HEK293 (cell line): Measurements from ENCODE around the gene SLIT2.

ENCODE experiments used
- GFI1B ChIP-seq: fragments of 450-650 bp; formaldehyde crosslinking; IDR thresholded peaks from 2 replicates; pipeline ENCODE4 v1.5.1; 2016; ENCODE audit warnings: missing biosample characterization, missing genetic modification characterization
- HOXC10 ChIP-seq: sonication (generic); formaldehyde crosslinking; IDR thresholded peaks from 2 replicates; pipeline ENCODE4 v1.8.1; 2023; ENCODE audit warnings: mild to moderate bottlenecking, missing genetic modification reagents
- RBAK ChIP-seq: fragments of 450-650 bp; formaldehyde crosslinking; IDR thresholded peaks from 2 replicates; pipeline ENCODE4 v1.5.1; 2016; ENCODE audit warnings: missing biosample characterization, missing genetic modification characterization
- ZBTB44 ChIP-seq: fragments of 450-650 bp; IDR thresholded peaks from 2 replicates; pipeline ENCODE4 v1.5.1; 2018; ENCODE audit warnings: missing biosample characterization, mild to moderate bottlenecking, missing genetic modification characterization
- ZBTB8A ChIP-seq: fragments of 450-650 bp; formaldehyde crosslinking; IDR thresholded peaks from 2 replicates; pipeline ENCODE4 v1.5.1; 2016; ENCODE audit warnings: missing biosample characterization, missing genetic modification characterization
- ZFP3 ChIP-seq: fragments of 450-650 bp; formaldehyde crosslinking; IDR thresholded peaks from 2 replicates; pipeline ENCODE4 v1.5.1; 2016; ENCODE audit warnings: low read depth, missing biosample characterization, missing genetic modification characterization
- ZFP41 ChIP-seq: fragments of 450-650 bp; formaldehyde crosslinking; IDR thresholded peaks from 2 replicates; pipeline ENCODE4 v1.5.1; 2016; ENCODE audit warnings: missing biosample characterization, missing genetic modification characterization, borderline replicate concordance
- ZFP69B ChIP-seq: fragments of 450-650 bp; formaldehyde crosslinking; IDR thresholded peaks from 2 replicates; pipeline ENCODE4 v1.5.1; 2016; ENCODE audit warnings: missing biosample characterization, missing genetic modification characterization
- ZIC2 ChIP-seq: fragments of 450-650 bp; formaldehyde crosslinking; IDR thresholded peaks from 2 replicates; pipeline ENCODE4 v1.5.1; 2016; ENCODE audit warnings: missing biosample characterization, missing genetic modification characterization
- ZNF133 ChIP-seq: fragments of 450-650 bp; formaldehyde crosslinking; IDR thresholded peaks from 2 replicates; pipeline ENCODE4 v1.5.1; 2016; ENCODE audit warnings: missing biosample characterization, missing genetic modification characterization
- ZNF140 ChIP-seq: fragments of 450-650 bp; formaldehyde crosslinking; IDR thresholded peaks from 2 replicates; pipeline ENCODE4 v1.5.1; 2016; ENCODE audit warnings: missing biosample characterization, missing genetic modification characterization
- ZNF223 ChIP-seq: fragments of 450-650 bp; formaldehyde crosslinking; IDR thresholded peaks from 2 replicates; pipeline ENCODE4 v1.5.1; 2016; ENCODE audit warnings: missing biosample characterization, missing genetic modification characterization
- ZNF266 ChIP-seq: fragments of 450-650 bp; formaldehyde crosslinking; IDR thresholded peaks from 2 replicates; pipeline ENCODE4 v1.5.1; 2016; ENCODE audit warnings: missing biosample characterization, missing genetic modification characterization, low read depth
- ZNF280D ChIP-seq: fragments of 450-650 bp; formaldehyde crosslinking; IDR thresholded peaks from 2 replicates; pipeline ENCODE4 v1.5.1; 2016; ENCODE audit warnings: missing biosample characterization, missing genetic modification characterization
- ZNF324 ChIP-seq: fragments of 450-650 bp; formaldehyde crosslinking; IDR thresholded peaks from 2 replicates; pipeline ENCODE4 v1.5.1; 2016; ENCODE audit warnings: missing biosample characterization, missing genetic modification characterization
- ZNF404 ChIP-seq: fragments of 450-650 bp; formaldehyde crosslinking; IDR thresholded peaks from 2 replicates; pipeline ENCODE4 v1.5.1; 2017; ENCODE audit warnings: missing biosample characterization, missing genetic modification characterization
- ZNF473 ChIP-seq: fragments of 450-650 bp; formaldehyde crosslinking; IDR thresholded peaks from 2 replicates; pipeline ENCODE4 v1.5.1; 2017; ENCODE audit warnings: missing biosample characterization, missing genetic modification characterization
- ZNF48 ChIP-seq: fragments of 450-650 bp; formaldehyde crosslinking; IDR thresholded peaks from 2 replicates; pipeline ENCODE4 v1.5.1; 2016; ENCODE audit warnings: missing biosample characterization, missing genetic modification characterization
- ZNF560 ChIP-seq: fragments of 450-650 bp; formaldehyde crosslinking; IDR thresholded peaks from 2 replicates; pipeline ENCODE4 v1.5.1; 2017; ENCODE audit warnings: missing biosample characterization, missing genetic modification characterization, borderline replicate concordance
- ZNF623 ChIP-seq: fragments of 450-650 bp; formaldehyde crosslinking; IDR thresholded peaks from 2 replicates; pipeline ENCODE4 v1.5.1; 2016; ENCODE audit warnings: missing biosample characterization, missing genetic modification characterization
- ZNF692 ChIP-seq: fragments of 450-650 bp; formaldehyde crosslinking; IDR thresholded peaks from 2 replicates; pipeline ENCODE4 v1.5.1; 2016; ENCODE audit warnings: missing biosample characterization, missing genetic modification characterization
- ZNF791 ChIP-seq: fragments of 450-650 bp; formaldehyde crosslinking; IDR thresholded peaks from 2 replicates; pipeline ENCODE4 v1.5.1; 2016; ENCODE audit warnings: missing biosample characterization, missing genetic modification characterization
- ZSCAN30 ChIP-seq: fragments of 450-650 bp; IDR thresholded peaks from 2 replicates; pipeline ENCODE4 v1.5.1; 2018; ENCODE audit warnings: missing biosample characterization, mild to moderate bottlenecking, missing genetic modification characterization, moderate library complexity
- TF ChIP-seq, protein P1 (sequence below): fragments of 450-650 bp; formaldehyde crosslinking; IDR thresholded peaks from 2 replicates; pipeline ENCODE4 v1.5.1; 2016; ENCODE audit warnings: missing biosample characterization, missing genetic modification characterization, borderline replicate concordance
- TF ChIP-seq, protein P2 (sequence below): fragments of 450-650 bp; formaldehyde crosslinking; IDR thresholded peaks from 2 replicates; pipeline ENCODE4 v1.5.1; 2016; ENCODE audit warnings: missing biosample characterization, missing genetic modification characterization, low read depth
- TF ChIP-seq, protein P3 (sequence below): fragments of 450-650 bp; formaldehyde crosslinking; IDR thresholded peaks from 2 replicates; pipeline ENCODE4 v1.5.1; 2016; ENCODE audit warnings: missing biosample characterization, missing genetic modification characterization

Gene SLIT2

DNA sequence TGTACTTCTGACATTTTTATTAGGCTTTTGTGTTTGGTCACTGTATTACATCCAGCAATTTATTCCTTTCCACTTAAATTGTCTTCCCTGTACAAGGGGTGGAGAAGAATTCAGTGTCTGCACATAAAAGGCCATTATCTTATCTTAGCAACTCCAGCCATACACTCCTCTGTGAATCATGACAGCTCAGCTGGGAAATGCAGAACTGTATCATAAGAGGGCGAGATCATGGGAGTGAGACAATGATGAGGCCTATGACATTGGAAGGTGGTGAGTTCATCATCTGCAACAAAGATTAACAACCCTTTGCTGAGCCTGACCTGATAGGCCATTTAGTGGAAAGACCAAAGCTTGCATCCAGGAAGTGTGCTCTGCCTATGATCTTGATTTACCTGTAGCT lies 33.3 kb downstream of the SLIT2 start (continued):
- TF ChIP-seq, protein P1, sequence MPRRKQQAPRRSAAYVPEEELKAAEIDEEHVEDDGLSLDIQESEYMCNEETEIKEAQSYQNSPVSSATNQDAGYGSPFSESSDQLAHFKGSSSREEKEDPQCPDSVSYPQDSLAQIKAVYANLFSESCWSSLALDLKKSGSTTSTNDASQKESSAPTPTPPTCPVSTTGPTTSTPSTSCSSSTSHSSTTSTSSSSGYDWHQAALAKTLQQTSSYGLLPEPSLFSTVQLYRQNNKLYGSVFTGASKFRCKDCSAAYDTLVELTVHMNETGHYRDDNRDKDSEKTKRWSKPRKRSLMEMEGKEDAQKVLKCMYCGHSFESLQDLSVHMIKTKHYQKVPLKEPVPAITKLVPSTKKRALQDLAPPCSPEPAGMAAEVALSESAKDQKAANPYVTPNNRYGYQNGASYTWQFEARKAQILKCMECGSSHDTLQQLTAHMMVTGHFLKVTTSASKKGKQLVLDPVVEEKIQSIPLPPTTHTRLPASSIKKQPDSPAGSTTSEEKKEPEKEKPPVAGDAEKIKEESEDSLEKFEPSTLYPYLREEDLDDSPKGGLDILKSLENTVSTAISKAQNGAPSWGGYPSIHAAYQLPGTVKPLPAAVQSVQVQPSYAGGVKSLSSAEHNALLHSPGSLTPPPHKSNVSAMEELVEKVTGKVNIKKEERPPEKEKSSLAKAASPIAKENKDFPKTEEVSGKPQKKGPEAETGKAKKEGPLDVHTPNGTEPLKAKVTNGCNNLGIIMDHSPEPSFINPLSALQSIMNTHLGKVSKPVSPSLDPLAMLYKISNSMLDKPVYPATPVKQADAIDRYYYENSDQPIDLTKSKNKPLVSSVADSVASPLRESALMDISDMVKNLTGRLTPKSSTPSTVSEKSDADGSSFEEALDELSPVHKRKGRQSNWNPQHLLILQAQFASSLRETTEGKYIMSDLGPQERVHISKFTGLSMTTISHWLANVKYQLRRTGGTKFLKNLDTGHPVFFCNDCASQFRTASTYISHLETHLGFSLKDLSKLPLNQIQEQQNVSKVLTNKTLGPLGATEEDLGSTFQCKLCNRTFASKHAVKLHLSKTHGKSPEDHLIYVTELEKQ (tag by site-specific recombination) = peak; percentile 63; the same call in 1 of the 2 replicates
- TF ChIP-seq ZFP69B = 0 out of 2 replicates have a peak, but pooled peaks have one; percentile 35
- no peak for TF ChIP-seq HOXC10 (CRISPR knock-in tag)
- no peak for TF ChIP-seq ZIC2 (tag by site-specific recombination)
- TF ChIP-seq RBAK (tag by site-specific recombination) = no peak
- no peak for TF ChIP-seq ZSCAN30 (tag by site-specific recombination)
- no peak for TF ChIP-seq ZNF791
- TF ChIP-seq ZNF223 (tag by site-specific recombination) = no peak
- TF ChIP-seq, protein P2, sequence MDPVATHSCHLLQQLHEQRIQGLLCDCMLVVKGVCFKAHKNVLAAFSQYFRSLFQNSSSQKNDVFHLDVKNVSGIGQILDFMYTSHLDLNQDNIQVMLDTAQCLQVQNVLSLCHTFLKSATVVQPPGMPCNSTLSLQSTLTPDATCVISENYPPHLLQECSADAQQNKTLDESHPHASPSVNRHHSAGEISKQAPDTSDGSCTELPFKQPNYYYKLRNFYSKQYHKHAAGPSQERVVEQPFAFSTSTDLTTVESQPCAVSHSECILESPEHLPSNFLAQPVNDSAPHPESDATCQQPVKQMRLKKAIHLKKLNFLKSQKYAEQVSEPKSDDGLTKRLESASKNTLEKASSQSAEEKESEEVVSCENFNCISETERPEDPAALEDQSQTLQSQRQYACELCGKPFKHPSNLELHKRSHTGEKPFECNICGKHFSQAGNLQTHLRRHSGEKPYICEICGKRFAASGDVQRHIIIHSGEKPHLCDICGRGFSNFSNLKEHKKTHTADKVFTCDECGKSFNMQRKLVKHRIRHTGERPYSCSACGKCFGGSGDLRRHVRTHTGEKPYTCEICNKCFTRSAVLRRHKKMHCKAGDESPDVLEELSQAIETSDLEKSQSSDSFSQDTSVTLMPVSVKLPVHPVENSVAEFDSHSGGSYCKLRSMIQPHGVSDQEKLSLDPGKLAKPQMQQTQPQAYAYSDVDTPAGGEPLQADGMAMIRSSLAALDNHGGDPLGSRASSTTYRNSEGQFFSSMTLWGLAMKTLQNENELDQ (tag by site-specific recombination) = no peak
- TF ChIP-seq ZFP3 = no peak
- TF ChIP-seq ZNF280D = no peak
- TF ChIP-seq ZNF473 (tag by site-specific recombination) = no peak
- TF ChIP-seq ZNF404 = no peak
- no peak for TF ChIP-seq ZFP41 (tag by site-specific recombination)
- no peak for TF ChIP-seq ZNF560 (tag by site-specific recombination)
- TF ChIP-seq GFI1B (tag by site-specific recombination) = peak; percentile 45; the same call in 1 of the 2 replicates
- TF ChIP-seq ZNF324 (tag by site-specific recombination) = 0 out of 2 replicates have a peak, but pooled peaks have one; percentile 32
- TF ChIP-seq, protein P3, sequence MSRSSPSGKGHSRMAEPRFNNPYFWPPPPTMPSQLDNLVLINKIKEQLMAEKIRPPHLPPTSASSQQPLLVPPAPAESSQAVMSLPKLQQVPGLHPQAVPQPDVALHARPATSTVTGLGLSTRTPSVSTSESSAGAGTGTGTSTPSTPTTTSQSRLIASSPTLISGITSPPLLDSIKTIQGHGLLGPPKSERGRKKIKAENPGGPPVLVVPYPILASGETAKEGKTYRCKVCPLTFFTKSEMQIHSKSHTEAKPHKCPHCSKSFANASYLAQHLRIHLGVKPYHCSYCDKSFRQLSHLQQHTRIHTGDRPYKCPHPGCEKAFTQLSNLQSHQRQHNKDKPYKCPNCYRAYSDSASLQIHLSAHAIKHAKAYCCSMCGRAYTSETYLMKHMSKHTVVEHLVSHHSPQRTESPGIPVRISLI (tag by site-specific recombination) = no peak
- peak; percentile 51; the same call in 1 of the 2 replicates for TF ChIP-seq ZNF692 (tag by site-specific recombination)
- no peak for TF ChIP-seq ZBTB8A
- TF ChIP-seq ZNF133 (tag by site-specific recombination) = no peak
- no peak for TF ChIP-seq ZBTB44 (tag by site-specific recombination)
- no peak for TF ChIP-seq ZNF48
- TF ChIP-seq ZNF623 (tag by site-specific recombination) = no peak
- no peak for TF ChIP-seq ZNF140 (tag by site-specific recombination)
- no peak for TF ChIP-seq ZNF266 (tag by site-specific recombination)
